HUDEP-2 (cell line): ENCODE results near the gene TOPORS.
"Not testable (repeated sequence)": the region's sequence is repeated elsewhere in the genome, so short reads cannot be mapped to it uniquely, and the experiment has no call there.

Source experiments
- DNase-seq, 76 experiments: peaks; one replicate each; lab custom pipeline; 2025; ENCODE audit not compliant: unreplicated experiment in 76 of 76; lab: John Stamatoyannopoulos, UW

The TOPORS gene

DNA sequence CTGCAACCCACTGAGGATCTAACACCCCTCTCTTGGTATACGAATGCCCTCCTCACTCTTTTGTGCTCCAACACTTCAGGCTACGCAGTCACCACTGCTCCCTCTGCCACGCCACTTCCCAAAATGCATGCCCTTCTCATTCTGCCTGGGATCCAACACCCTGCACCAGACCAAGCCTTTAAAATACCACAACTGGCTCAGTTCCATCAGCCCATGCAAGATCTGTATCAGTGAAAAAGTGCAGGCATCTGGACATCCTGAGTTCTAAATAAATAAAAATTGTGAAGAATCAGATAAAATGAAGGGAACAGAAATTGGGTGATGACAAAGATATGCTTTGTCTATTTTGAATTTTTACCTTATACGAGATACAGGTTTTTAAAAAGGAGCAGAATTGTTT is 17.9 kb upstream of the TOPORS start:
- DNase-seq: peak in 8 of 76 experiments; percentile 12 to 38 (median 20)

- no peak for DNase-seq
Observed at GRCh38 chr9:32566770-32567169, 14.4 kb upstream of the TOPORS start.

DNA sequence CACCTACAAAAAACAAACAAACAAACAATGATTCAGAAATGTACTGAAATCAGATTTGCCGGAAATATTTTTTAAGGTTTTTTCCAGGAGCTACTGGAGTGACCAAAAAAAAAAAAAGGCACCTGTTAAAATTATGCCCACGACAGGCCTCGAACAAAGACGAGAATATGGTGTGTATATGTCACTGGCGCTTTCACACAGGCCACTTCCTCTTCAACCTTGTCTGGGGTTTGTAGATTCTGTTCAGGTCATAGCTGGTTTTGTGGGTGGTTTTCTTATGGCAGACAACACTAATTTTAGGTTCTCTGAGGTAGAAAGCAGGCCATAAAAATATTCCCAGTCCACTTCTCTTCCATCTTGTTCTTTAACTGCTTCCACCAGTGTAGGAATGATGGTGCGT is 13.6 kb upstream of the TOPORS start:
- no peak for DNase-seq

- DNase-seq: no peak
Observed at GRCh38 chr9:32558408-32558934, 6.1 kb upstream of the TOPORS start.

GRCh38 chr9:32554591-32554990 is 2.2 kb upstream of the TOPORS start:
- DNase-seq: peak in 1 of 76 experiments; percentile 36

DNA sequence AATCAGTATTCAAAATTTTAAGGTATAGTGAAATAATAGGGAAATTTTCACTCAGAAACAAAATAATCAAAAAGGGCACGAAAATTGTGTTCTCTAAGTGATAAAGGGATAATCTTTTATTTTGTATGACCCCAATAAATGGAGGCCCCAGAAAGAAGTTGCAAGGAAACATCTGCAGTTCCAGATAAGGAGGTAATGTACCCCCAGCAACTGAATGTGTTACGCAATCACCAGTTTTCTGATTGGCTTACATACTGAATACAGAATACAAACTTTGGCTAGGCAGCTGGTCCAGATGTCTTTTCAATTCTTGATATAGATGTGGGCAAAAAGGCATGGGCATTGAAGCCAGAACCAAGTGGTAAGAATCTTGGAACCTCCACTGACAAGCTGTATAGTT is 1.7 kb upstream of the TOPORS start:
- DNase-seq: peak in 68 of 76 experiments; percentile 16 to 95 (median 74)

- peak in 38 of 76 experiments; percentile 5 to 69 (median 39) for DNase-seq
Observed at GRCh38 chr9:32551276-32552051, 922 bp downstream of the TOPORS start.

GRCh38 chr9:32550562-32551275 is 1.7 kb downstream of the TOPORS start:
- DNase-seq: peak in 75 of 76 experiments; percentile 14 to 90 (median 74)

DNA sequence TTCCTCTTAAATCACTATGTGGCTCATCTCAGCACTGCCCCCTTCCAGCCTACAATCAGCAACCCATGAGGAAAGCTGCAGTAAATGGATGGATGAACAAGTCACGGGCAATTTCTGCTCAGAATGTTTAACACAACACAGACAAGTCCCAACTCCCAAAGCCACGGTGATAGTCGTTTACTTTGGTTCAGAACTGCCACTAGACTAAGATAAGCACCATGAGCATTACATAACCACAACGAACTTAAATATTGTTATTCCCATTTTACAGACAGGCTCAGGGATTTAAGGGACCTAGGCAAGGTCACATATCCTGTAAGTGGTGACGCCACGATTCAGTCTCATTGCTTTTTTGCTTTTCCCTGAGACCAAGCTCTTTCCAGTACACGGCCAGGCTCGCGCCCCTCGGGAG is 2.2 kb downstream of the TOPORS start:
- peak in 2 of 76 experiments; percentile 6 to 12 for DNase-seq

GRCh38 chr9:32548213-32548612 is 4.2 kb downstream of the TOPORS start:
- not testable (repeated sequence) for DNase-seq

GRCh38 chr9:32545884-32546283 is 6.5 kb downstream of the TOPORS start:
- no peak for DNase-seq

- no peak for DNase-seq
Observed at GRCh38 chr9:32543047-32543446, 9.3 kb downstream of the TOPORS start.

- no peak for DNase-seq
Observed at GRCh38 chr9:32533816-32534215, 18.6 kb downstream of the TOPORS start.

DNA sequence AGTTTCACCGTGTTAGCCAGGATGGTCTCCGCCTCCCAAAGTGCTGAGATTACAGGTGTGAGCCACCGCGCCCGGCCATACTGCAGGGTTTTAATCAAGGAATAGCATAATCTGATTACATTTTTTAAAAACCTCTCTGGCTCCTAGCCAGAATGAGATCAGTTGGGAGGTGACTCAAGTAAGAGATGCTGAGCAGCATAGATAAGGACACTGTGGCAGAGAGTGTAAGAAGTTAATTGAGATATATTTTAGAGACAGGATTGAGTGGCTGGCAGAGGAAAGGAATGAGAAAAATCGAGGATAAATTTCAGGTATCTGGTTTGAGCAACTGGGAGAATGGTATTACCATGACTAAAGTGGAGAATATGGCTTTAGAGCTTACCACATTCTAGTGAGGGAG is 19.1 kb downstream of the TOPORS start:
- peak in 56 of 76 experiments; percentile 3 to 87 (median 57) for DNase-seq

DNA sequence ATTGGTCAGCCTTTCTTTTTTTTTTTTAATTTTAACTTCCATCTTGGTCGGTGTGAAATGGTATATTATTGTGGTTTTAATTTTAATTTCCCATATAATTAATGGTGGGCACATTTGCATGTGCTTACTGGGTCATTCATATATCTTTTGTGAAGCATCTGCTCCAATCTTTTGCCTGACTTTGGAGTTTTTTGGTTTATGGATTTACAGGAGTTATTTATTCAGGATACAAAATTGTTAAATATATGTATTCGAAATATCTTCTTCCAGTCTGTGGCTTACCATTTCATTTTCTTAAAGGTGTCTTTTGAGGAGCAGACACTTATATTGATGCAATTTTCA is 25.7 kb downstream of the TOPORS start:
- no peak for DNase-seq

- DNase-seq: peak in 68 of 76 experiments; percentile 7 to 75 (median 48)
Observed at GRCh38 chr9:32526041-32526706, 26.2 kb downstream of the TOPORS start, which contains the start of gene RIGI. Gene RIGI (minus strand): TSS chr9:32526196. CDS start chr9:32526166, 30 bp downstream.

DNA sequence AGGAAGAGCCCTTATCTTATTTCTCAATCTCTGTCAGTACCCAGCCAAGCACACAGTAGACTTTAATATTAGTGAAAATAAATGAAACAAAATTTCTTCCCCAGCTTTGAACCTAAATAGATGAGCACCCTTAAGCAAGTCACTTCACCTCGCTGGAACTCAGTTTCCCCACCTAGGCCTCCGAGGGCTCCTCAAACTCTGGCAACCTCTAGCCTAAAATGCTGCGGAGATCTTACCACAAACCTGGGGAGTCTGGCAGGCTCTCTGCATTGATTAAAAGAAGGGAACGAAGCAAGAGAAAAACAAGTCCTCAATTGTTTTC is 26.7 kb downstream of the TOPORS start:
- DNase-seq: peak in 1 of 76 experiments; percentile 18

DNA sequence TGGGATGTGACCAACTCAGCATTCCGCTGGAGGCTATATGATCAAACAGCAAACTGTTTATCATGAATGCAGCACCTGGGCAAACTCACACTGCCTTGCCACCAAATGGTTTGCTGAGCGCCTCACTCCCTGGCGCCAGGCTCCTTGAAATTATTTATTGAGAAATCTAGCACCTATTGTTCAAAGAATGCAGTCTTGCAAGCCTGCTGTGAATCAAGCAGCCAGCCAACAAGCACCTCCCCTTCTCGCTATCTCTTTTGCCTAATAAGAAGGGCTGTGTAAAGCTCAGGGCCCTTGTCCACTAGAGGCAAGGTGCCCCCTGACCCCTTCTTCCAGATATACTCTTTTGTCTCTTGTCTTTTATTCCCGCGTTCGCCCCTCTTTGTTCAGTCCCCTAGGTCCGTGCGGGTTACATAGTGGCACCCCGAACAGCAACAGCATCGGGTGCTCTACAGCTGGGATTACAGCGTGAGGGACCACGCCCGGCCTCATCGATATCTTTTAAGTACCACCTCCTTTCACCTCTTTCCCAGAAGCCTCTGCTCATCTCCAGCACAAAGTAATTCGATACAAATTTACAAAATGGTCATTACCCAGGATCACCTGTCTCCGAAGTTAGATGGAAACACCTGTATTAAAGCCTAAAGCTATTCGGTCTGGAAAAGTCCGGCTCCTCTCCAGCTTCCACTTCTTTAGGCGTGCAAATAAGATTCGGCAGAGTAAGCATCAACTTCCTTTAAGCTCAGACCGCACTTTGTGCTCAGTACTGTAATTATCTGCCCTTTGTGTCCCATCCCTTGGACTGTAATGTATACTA is 27.3 kb downstream of the TOPORS start:
- DNase-seq: no peak

DNA sequence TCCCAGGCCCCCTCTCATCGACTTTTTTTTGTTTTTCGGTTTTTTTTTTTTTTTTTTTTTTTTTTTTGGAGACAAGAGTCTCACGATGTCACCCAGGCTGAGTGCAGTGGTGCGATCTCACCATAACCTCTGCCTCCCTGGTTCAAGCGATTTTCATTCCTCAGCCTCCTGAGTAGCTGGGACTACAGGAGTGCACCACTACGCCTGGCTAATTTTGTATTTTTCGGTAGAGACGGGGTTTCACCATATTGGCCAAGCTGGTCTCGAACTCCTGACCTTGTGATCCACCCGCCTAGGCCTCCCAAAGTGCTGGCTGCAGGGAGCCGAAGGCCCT is 27.9 kb downstream of the TOPORS start:
- not testable (repeated sequence) for DNase-seq

DNA sequence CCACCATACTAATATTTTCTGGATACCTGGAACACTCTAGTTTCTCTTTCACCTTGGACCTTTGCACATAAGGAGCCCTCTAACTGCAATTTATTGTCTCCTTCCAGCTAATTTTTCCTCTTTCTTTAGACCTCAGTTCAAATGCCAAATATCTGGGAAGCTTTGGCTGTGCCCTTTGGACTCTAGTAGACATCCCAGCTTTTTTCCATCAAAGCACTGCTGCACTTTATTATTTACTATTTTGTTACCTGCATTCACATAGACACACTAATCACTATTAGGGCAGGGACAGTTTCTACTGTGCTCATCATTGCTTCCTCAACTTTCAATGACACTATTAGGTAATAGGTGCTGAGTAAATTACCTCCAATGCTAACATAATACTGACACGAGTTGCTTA is 28.5 kb downstream of the TOPORS start:
- DNase-seq: no peak

- no peak for DNase-seq
Observed at GRCh38 chr9:32518276-32518675, 34.1 kb downstream of the TOPORS start.
